Aorta (tissue), 5 donors: ENCODE data around the gene HBP1. TPM values are rescaled to one million over a fixed set of nuclear protein-coding genes. Genes with fewer than 3 reads are reported as not detected.

ENCODE experiments used
- ATAC-seq: fragments of 200-7000 bp; cut with Tn5 transposase; one replicate; pipeline ENCODE4 v1.9.1; 2022; ENCODE audit warnings: moderate library complexity; ENCODE audit not compliant: low FRiP score
- DNase-seq, 2 donors: peaks; one replicate each; pipeline ENCODE4 v3.0.0-alpha.2; 2020
- H3K27ac ChIP-seq, 2 donors: one replicate each; pipeline ENCODE4 v1.5.1; 2013; ENCODE audit warnings: low read length in 2 of 2, mild to moderate bottlenecking in 2 of 2, moderate library complexity in 2 of 2, control low read depth in 1 of 2, inconsistent platforms in 1 of 2, low read depth in 1 of 2
- H3K27me3 ChIP-seq, 2 donors: one replicate each; pipeline ENCODE4 v1.6.1; 2013; ENCODE audit warnings: control low read depth in 1 of 2, low read length in 1 of 2, mild to moderate bottlenecking in 1 of 2, moderate library complexity in 1 of 2; ENCODE audit not compliant: insufficient read depth in 2 of 2, control insufficient read depth in 1 of 2
- H3K36me3 ChIP-seq, 2 donors: one replicate each; pipeline ENCODE4 v1.6.1; 2013; ENCODE audit warnings: control low read depth in 1 of 2, low read length in 1 of 2, mild to moderate bottlenecking in 1 of 2; ENCODE audit not compliant: insufficient read depth in 2 of 2, control insufficient read depth in 1 of 2
- H3K4me1 ChIP-seq, 2 donors: one replicate each; pipeline ENCODE4 v1.6.1; 2013; ENCODE audit warnings: low read length in 2 of 2, control low read depth in 1 of 2, mild to moderate bottlenecking in 1 of 2, moderate library complexity in 1 of 2; ENCODE audit not compliant: insufficient read depth in 2 of 2, control insufficient read depth in 1 of 2
- H3K4me3 ChIP-seq, 2 donors: one replicate each; pipeline ENCODE4 v1.5.1; 2013; ENCODE audit warnings: low read length in 2 of 2, control low read depth in 1 of 2, mild to moderate bottlenecking in 1 of 2
- H3K9me3 ChIP-seq: one replicate; pipeline ENCODE4 v1.6.1; 2013; ENCODE audit warnings: mild to moderate bottlenecking, low read length; ENCODE audit not compliant: control insufficient read depth
- WGBS, 2 donors: extraction: QIAGEN DNeasy Blood & Tissue Kit; methylation state at CpG; one replicate each; pipeline ENCODE4 v1.1.7; 2013; 5-methylcytosine and 5-hydroxymethylcytosine counted together
- intact Hi-C, 2 donors: fragments of 100-400 bp; cut with DNase I; formaldehyde crosslinking; loops; one replicate each; pipeline versions ENCODE4 v1.14.2 to v1.15.0; 2022
- polyA plus RNA-seq, 2 donors: library from polyadenylated mRNA; stranded (reverse); fragments of 200-250 nt; gene quantifications; one replicate each; pipeline ENCODE4 v1.2.3, GENCODE V29; 2013
- total RNA-seq, 2 donors: library from RNA; stranded (reverse); fragmentation: NEBNext Ultra II Directional; extraction: Animal tissue kit (Norgen Biotek cat#: 25700); gene quantifications; one replicate each; pipeline ENCODE4 v1.2.1, GENCODE V29; 2021
- donor health status: healthy with polysubstance abuse.
- donor health status: Bipolar disorder and iron deficiency.
- donor health status: DM: no; HTN: no; CAD: no.
- donor health status: DM: no; HTN: no; CAD: no.
- donor health status: DM: yes; HTN: yes; CAD: no.

Gene HBP1
- total and polyA plus RNA-seq, 4 donors, result 45.5 to 78.7 (median 57.9) TPM

- Histone ChIP-seq H3K4me1 (no peaks in the 10 kb centered on the region), H3K36me3 (peaks cover 0 to 6% of the 10 kb centered on the region in 2 donors), H3K9me3 (no peaks in the 10 kb centered on the region), H3K4me3 (no peak overlapping the region), H3K27ac (no peak overlapping the region), H3K27me3 (no peaks in the 10 kb centered on the region)
- ATAC-seq (no peak), DNase-seq (no peak)
- 92 to 96% methylated on average over 5 of the region's 5 CpGs for WGBS, 2 donors
- intact Hi-C loops, result loop anchor here (10.0 kb wide), 1 partner anchor 517 kb away; no protein-coding TSS in a partner anchor
Measured at GRCh38 chr7:107207459-107207858, 38.7 kb downstream of the HBP1 start.

GRCh38 chr7:107208024-107208521, 39.3 kb downstream of the HBP1 start:
- H3K27ac ChIP-seq, result peak overlapping the region in 1 of 2 donors; percentile 64
- H3K4me1 ChIP-seq, result no peaks in the 10 kb centered on the region
- peaks cover 0 to 6% of the 10 kb centered on the region in 2 donors for H3K36me3 ChIP-seq
- H3K9me3 ChIP-seq, result no peaks in the 10 kb centered on the region
- intact Hi-C loops, result loop anchor here (10.0 kb wide), 1 partner anchor 517 kb away; no protein-coding TSS in a partner anchor
- no peak for DNase-seq
- H3K4me3 ChIP-seq, result no peak overlapping the region
- H3K27me3 ChIP-seq, result no peaks in the 10 kb centered on the region
- ATAC-seq, result peak; percentile 30
- WGBS, 2 donors, result 10 to 11% methylated on average over 3 of the region's 3 CpGs

GRCh38 chr7:107208563-107208962, 39.8 kb downstream of the HBP1 start:
- no peaks in the 10 kb centered on the region for H3K4me1 ChIP-seq

GRCh38 chr7:107209565-107209964, 40.8 kb downstream of the HBP1 start:
- intact Hi-C loops, result loop anchor here (10.0 kb wide), 1 partner anchor 515 kb away; no protein-coding TSS in a partner anchor
- H3K36me3 ChIP-seq, result peaks cover 0 to 4% of the 10 kb centered on the region in 2 donors

More at GRCh38 chr7:107208563-107208962, 39.8 kb downstream of the HBP1 start:
- no peaks in the 10 kb centered on the region for H3K27me3 ChIP-seq
- DNase-seq (no peak), ATAC-seq (no peak)
- H3K27ac ChIP-seq, result peak overlapping the region; percentile 64
- no peaks in the 10 kb centered on the region for H3K9me3 ChIP-seq
- no peak overlapping the region for H3K4me3 ChIP-seq
- H3K36me3 ChIP-seq, result peaks cover 0 to 6% of the 10 kb centered on the region in 2 donors
- intact Hi-C loops, result loop anchor here (10.0 kb wide), 1 partner anchor 516 kb away; no protein-coding TSS in a partner anchor
- WGBS, 2 donors, result 78 to 79% methylated on average over 5 of the region's 5 CpGs

GRCh38 chr7:107210400-107210799, 41.6 kb downstream of the HBP1 start:
- Histone ChIP-seq H3K4me1 (no peaks in the 10 kb centered on the region), H3K27ac (no peak overlapping the region), H3K36me3 (no peaks in the 10 kb centered on the region), H3K9me3 (no peaks in the 10 kb centered on the region), H3K27me3 (no peaks in the 10 kb centered on the region), H3K4me3 (no peak overlapping the region)
- intact Hi-C loops, result no loop called here
- 93 to 97% methylated on average over 4 of the region's 4 CpGs for WGBS, 2 donors
- ATAC-seq (no peak), DNase-seq (no peak)

More at GRCh38 chr7:107209565-107209964, 40.8 kb downstream of the HBP1 start:
- ATAC-seq (no peak), DNase-seq (no peak)
- Histone ChIP-seq H3K27ac (no peak overlapping the region), H3K4me3 (no peak overlapping the region), H3K4me1 (no peaks in the 10 kb centered on the region), H3K27me3 (no peaks in the 10 kb centered on the region), H3K9me3 (no peaks in the 10 kb centered on the region)
- 88 to 96% methylated on average over 4 of the region's 4 CpGs for WGBS, 2 donors

- intact Hi-C loops, result no loop called here
- WGBS, 2 donors, result 78 to 81% methylated on average over 2 of the region's 2 CpGs
Measured at GRCh38 chr7:107212725-107213124, 43.9 kb downstream of the HBP1 start.

GRCh38 chr7:107213193-107213788, 44.5 kb downstream of the HBP1 start:
- Histone ChIP-seq H3K4me1 (no peaks in the 10 kb centered on the region), H3K4me3 (no peak overlapping the region), H3K27ac (no peak overlapping the region), H3K9me3 (no peaks in the 10 kb centered on the region), H3K36me3 (no peaks in the 10 kb centered on the region), H3K27me3 (no peaks in the 10 kb centered on the region)
- DNase-seq (no peak), ATAC-seq (peak; percentile 59)
- intact Hi-C loops, result no loop called here
- WGBS, 2 donors, result 89 to 90% methylated on average over 5 of the region's 5 CpGs

More at GRCh38 chr7:107212725-107213124, 43.9 kb downstream of the HBP1 start:
- no peaks in the 10 kb centered on the region for H3K9me3 ChIP-seq
- no peak overlapping the region for H3K27ac ChIP-seq
- no peak overlapping the region for H3K4me3 ChIP-seq
- ATAC-seq (no peak), DNase-seq (no peak)
- no peaks in the 10 kb centered on the region for H3K27me3 ChIP-seq
- H3K4me1 ChIP-seq, result no peaks in the 10 kb centered on the region
- no peaks in the 10 kb centered on the region for H3K36me3 ChIP-seq

- intact Hi-C loops, result no loop called here
- Histone ChIP-seq H3K27ac (no peak overlapping the region), H3K4me1 (no peaks in the 10 kb centered on the region), H3K9me3 (no peaks in the 10 kb centered on the region), H3K27me3 (no peaks in the 10 kb centered on the region), H3K36me3 (no peaks in the 10 kb centered on the region), H3K4me3 (no peak overlapping the region)
- ATAC-seq, result no peak
- DNase-seq, result no peak
Measured at GRCh38 chr7:107213945-107214344, 45.1 kb downstream of the HBP1 start.
